BLaER1 (cell line): ENCODE measurements around the gene AFF4.
"Not testable (repeated sequence)": the region's sequence is repeated elsewhere in the genome, so short reads cannot be mapped to it uniquely, and the experiment has no call there.

Experiments
- H3K27ac ChIP-seq: shearing (Covaris generic); formaldehyde crosslinking; 2 replicates; pipeline ENCODE4 v1.8.1; 2022
- H3K27me3 ChIP-seq: shearing (Covaris generic); formaldehyde crosslinking; 2 replicates; pipeline ENCODE4 v1.8.1; 2022
- H3K36me3 ChIP-seq: shearing (Covaris generic); formaldehyde crosslinking; 2 replicates; pipeline ENCODE4 v1.8.1; 2022
- H3K4me1 ChIP-seq: shearing (Covaris generic); formaldehyde crosslinking; 2 replicates; pipeline ENCODE4 v1.8.1; 2022
- H3K4me2 ChIP-seq: shearing (Covaris generic); formaldehyde crosslinking; 2 replicates; pipeline ENCODE4 v1.8.1; 2022
- H3K4me3 ChIP-seq: shearing (Covaris generic); formaldehyde crosslinking; 2 replicates; pipeline ENCODE4 v1.8.1; 2022
- H3K9ac ChIP-seq: shearing (Covaris generic); formaldehyde crosslinking; 2 replicates; pipeline ENCODE4 v1.8.1; 2022
- H3K9me3 ChIP-seq: shearing (Covaris generic); formaldehyde crosslinking; 2 replicates; pipeline ENCODE4 v1.8.1; 2022
- H4K20me1 ChIP-seq: shearing (Covaris generic); formaldehyde crosslinking; 2 replicates; pipeline ENCODE4 v1.8.1; 2022
- Cebpa-rat ChIP-seq: shearing (Covaris generic); IDR thresholded peaks from 2 replicates; pipeline ENCODE4 v1.8.1; 2022

The AFF4 gene

DNA sequence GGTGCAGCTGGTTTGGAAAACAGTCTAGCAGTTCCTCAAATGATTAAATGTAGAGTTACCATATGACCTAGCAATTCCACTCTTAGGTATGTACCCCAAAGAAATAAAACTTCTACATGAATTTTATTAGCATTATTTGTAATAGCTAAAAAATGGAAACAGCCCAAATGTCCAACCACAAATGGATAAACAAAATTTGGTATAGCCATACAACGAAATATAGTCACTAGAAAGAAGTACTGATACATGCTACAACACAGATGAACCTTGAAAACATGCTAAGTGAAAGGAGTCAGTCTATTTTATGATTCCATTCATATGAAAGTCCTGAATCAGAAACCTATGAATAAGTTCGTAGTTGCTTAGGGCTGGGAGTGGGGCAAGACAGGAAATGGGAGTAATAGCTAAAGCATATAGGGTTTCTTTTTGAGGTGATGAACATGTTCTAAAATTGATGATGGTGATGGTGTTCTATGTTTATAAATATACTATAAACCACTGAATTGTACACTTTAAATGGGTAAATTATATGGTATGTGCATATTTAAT is 103.5 kb downstream of the AFF4 start:
- no peak overlapping the region for H3K27ac ChIP-seq
- H3K4me1 ChIP-seq: peaks cover 3% of the 10 kb centered on the region; the same call in 1 of the 2 replicates
- no peaks in the 10 kb centered on the region for H3K36me3 ChIP-seq
- H3K9ac ChIP-seq: no peak overlapping the region
- H4K20me1 ChIP-seq: no peaks in the 10 kb centered on the region
- no peak overlapping the region for H3K4me3 ChIP-seq
- no peaks in the 10 kb centered on the region for H3K27me3 ChIP-seq
- no peak for TF ChIP-seq Cebpa-rat
- no peaks in the 10 kb centered on the region for H3K9me3 ChIP-seq
- no peak overlapping the region for H3K4me2 ChIP-seq

GRCh38 chr5:132856011-132856410 is 107.4 kb downstream of the AFF4 start:
- Histone ChIP-seq H3K4me2 (no peak overlapping the region), H3K27ac (no peak overlapping the region), H3K4me3 (no peak overlapping the region), H3K4me1 (peaks cover 10% of the 10 kb centered on the region), H3K9ac (no peak overlapping the region), H3K9me3 (no peaks in the 10 kb centered on the region), H3K27me3 (no peaks in the 10 kb centered on the region), H4K20me1 (no peaks in the 10 kb centered on the region), H3K36me3 (no peaks in the 10 kb centered on the region)
- no peak for TF ChIP-seq Cebpa-rat

- H3K4me3 ChIP-seq, H3K4me2 ChIP-seq, H3K9me3 ChIP-seq, H4K20me1 ChIP-seq, H3K27me3 ChIP-seq, H3K27ac ChIP-seq, H3K36me3 ChIP-seq, H3K9ac ChIP-seq: not testable (repeated sequence)
- peaks cover 10% of the 10 kb centered on the region for H3K4me1 ChIP-seq
Measured at GRCh38 chr5:132854992-132855391, 108.4 kb downstream of the AFF4 start.

- no peak for TF ChIP-seq Cebpa-rat
Measured at GRCh38 chr5:132854301-132854700, 109.1 kb downstream of the AFF4 start.

DNA sequence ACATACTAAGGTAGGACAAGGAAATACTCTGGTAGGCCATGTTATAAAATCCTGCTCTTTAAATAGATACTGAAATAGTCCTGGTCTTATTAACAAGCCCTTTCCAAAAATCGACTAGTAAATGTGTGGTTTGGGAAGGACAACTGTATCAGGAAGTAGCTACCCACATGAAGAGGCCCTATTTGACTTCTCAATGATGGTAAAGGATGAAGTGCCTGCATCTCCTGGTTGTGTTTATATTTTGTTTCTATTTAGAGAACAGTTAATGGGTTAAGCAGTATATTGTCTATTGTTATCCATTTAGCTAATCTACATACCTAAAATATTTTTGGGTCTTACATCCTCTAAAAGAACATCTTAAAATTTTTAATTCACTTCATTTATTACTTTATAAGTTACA is 109.6 kb downstream of the AFF4 start:
- Histone ChIP-seq H3K27me3 (no peaks in the 10 kb centered on the region), H3K36me3 (no peaks in the 10 kb centered on the region), H3K4me3 (no peak overlapping the region), H3K27ac (no peak overlapping the region), H3K4me2 (peak overlapping the region; percentile 36; the same call in 1 of the 2 replicates), H4K20me1 (no peaks in the 10 kb centered on the region), H3K9me3 (no peaks in the 10 kb centered on the region), H3K4me1 (peaks cover 10% of the 10 kb centered on the region), H3K9ac (no peak overlapping the region)
- no peak for TF ChIP-seq Cebpa-rat

More at GRCh38 chr5:132854301-132854700, 109.1 kb downstream of the AFF4 start:
- Histone ChIP-seq H3K4me2 (no peak overlapping the region), H3K4me1 (peaks cover 10% of the 10 kb centered on the region), H3K27me3 (no peaks in the 10 kb centered on the region), H4K20me1 (no peaks in the 10 kb centered on the region), H3K4me3 (no peak overlapping the region), H3K9ac (no peak overlapping the region), H3K36me3 (no peaks in the 10 kb centered on the region), H3K27ac (no peak overlapping the region), H3K9me3 (no peaks in the 10 kb centered on the region)

- TF ChIP-seq Cebpa-rat: no peak
- H3K27ac ChIP-seq: no peak overlapping the region
- peaks cover 10% of the 10 kb centered on the region for H3K4me1 ChIP-seq
- no peaks in the 10 kb centered on the region for H3K27me3 ChIP-seq
- H3K4me2 ChIP-seq: no peak overlapping the region
- no peaks in the 10 kb centered on the region for H4K20me1 ChIP-seq
- H3K36me3 ChIP-seq: no peaks in the 10 kb centered on the region
- no peak overlapping the region for H3K4me3 ChIP-seq
- no peaks in the 10 kb centered on the region for H3K9me3 ChIP-seq
- no peak overlapping the region for H3K9ac ChIP-seq
Measured at GRCh38 chr5:132853323-132853722, 110.1 kb downstream of the AFF4 start.

- Histone ChIP-seq H3K9ac (no peak overlapping the region), H3K4me3 (no peak overlapping the region), H3K4me1 (peaks cover 10% of the 10 kb centered on the region), H3K9me3 (no peaks in the 10 kb centered on the region), H3K27me3 (no peaks in the 10 kb centered on the region), H4K20me1 (no peaks in the 10 kb centered on the region), H3K36me3 (no peaks in the 10 kb centered on the region), H3K4me2 (no peak overlapping the region), H3K27ac (no peak overlapping the region)
- no peak for TF ChIP-seq Cebpa-rat
Measured at GRCh38 chr5:132850066-132850465, 113.4 kb downstream of the AFF4 start.

DNA sequence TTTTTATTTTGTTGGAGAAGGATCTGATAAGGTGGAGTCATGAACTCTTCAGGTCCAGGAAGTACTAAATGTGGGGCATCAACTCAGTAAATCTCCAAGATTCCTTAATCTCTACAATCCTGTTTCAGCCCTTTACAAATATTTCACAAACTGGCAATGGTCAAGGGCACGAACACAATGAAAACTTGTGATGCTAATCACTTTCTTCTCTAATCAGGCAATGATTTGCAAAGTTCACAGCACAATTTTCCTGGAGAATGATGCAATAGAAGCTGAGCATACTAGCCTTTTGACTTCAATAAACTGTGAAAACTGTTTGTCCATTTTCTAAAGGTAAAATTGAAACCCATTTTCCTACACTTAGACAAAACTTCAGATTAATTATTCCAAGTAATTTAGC is 114.1 kb downstream of the AFF4 start:
- H3K27ac ChIP-seq: no peak overlapping the region
- no peak overlapping the region for H3K9ac ChIP-seq
- no peak for TF ChIP-seq Cebpa-rat
- no peak overlapping the region for H3K4me3 ChIP-seq
- no peaks in the 10 kb centered on the region for H3K36me3 ChIP-seq
- H3K27me3 ChIP-seq: no peaks in the 10 kb centered on the region
- H3K4me2 ChIP-seq: no peak overlapping the region
- peaks cover 9% of the 10 kb centered on the region for H3K4me1 ChIP-seq
- no peaks in the 10 kb centered on the region for H3K9me3 ChIP-seq
- H4K20me1 ChIP-seq: no peaks in the 10 kb centered on the region

GRCh38 chr5:132848270-132848669 is 115.2 kb downstream of the AFF4 start:
- Histone ChIP-seq H3K4me2 (no peak overlapping the region), H3K9me3 (no peaks in the 10 kb centered on the region), H4K20me1 (no peaks in the 10 kb centered on the region)

DNA sequence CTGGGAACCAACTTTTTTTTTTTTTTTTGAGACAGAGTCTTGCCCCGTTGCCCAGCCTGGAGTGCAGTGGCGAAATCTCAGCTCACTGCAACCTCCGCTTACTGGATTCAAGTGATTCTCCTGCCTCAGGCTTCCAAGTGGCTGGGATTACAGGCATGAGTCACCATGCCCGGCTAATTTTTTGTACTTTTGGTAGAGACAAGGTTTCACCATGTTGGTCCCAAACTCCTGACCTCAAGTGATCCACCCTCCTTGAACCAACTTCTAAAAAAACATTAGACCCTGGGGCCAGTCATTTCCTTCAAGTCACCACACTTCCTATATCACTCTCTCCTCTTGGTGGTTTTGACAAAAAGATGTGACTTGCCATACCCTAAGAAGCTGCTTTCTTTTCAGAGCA is 122.1 kb downstream of the AFF4 start:
- Histone ChIP-seq H3K9me3 (no peaks in the 10 kb centered on the region), H3K4me3 (no peak overlapping the region), H4K20me1 (no peaks in the 10 kb centered on the region), H3K27ac (no peak overlapping the region), H3K9ac (no peak overlapping the region), H3K4me1 (peaks cover 23% of the 10 kb centered on the region), H3K4me2 (peak overlapping the region; percentile 17; the same call in 1 of the 2 replicates), H3K36me3 (no peaks in the 10 kb centered on the region), H3K27me3 (no peaks in the 10 kb centered on the region)
- no peak for TF ChIP-seq Cebpa-rat

More at GRCh38 chr5:132848270-132848669, 115.2 kb downstream of the AFF4 start:
- no peak for TF ChIP-seq Cebpa-rat
- Histone ChIP-seq H3K27ac (no peak overlapping the region), H3K4me3 (no peak overlapping the region), H3K27me3 (no peaks in the 10 kb centered on the region), H3K4me1 (no peaks in the 10 kb centered on the region), H3K36me3 (no peaks in the 10 kb centered on the region), H3K9ac (no peak overlapping the region)

DNA sequence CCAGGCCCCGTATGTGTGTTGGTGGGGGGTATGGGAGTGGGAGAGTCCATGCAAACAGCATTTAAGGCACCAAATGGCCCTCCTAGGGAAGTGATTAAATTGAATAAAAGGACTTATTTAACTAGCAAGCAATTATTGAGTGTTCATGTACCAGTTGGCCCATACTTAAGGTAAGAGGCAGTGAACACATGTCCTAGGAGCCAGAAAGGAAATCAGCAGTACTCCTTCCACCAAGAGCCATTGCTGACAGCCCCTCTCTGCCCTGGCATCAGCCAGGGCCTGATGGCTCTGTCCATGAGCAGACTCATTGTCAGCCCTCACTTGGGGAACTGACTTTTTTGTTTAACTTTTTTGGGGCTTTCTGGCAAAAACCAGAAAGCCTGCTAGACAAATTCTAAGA is 122.5 kb downstream of the AFF4 start:
- H3K4me2 ChIP-seq: no peak overlapping the region
- no peak overlapping the region for H3K9ac ChIP-seq
- no peak for TF ChIP-seq Cebpa-rat
- H3K4me1 ChIP-seq: peaks cover 25% of the 10 kb centered on the region
- H3K4me3 ChIP-seq: no peak overlapping the region
- H3K36me3 ChIP-seq: no peaks in the 10 kb centered on the region
- H3K27me3 ChIP-seq: no peaks in the 10 kb centered on the region
- H3K9me3 ChIP-seq: no peaks in the 10 kb centered on the region
- no peaks in the 10 kb centered on the region for H4K20me1 ChIP-seq
- H3K27ac ChIP-seq: no peak overlapping the region
